Skeletal muscle tissue (tissue), 4 donors: ENCODE data around the gene BCAS3. TPM values are rescaled to one million over a fixed set of nuclear protein-coding genes. Genes with fewer than 3 reads are reported as not detected.
"Not testable (repeated sequence)": the region's sequence is repeated elsewhere in the genome, so short reads cannot be mapped to it uniquely, and the experiment has no call there.

Experiments used
- H3K27ac ChIP-seq: one replicate; pipeline ENCODE4 v1.7.0; 2013; ENCODE audit warnings: mild to moderate bottlenecking, low read depth, low read length, inconsistent platforms
- H3K27me3 ChIP-seq, 3 donors: one replicate each; pipeline ENCODE4 v1.7.0; 2013; ENCODE audit warnings: low read length in 3 of 3; ENCODE audit not compliant: control insufficient read depth in 3 of 3, insufficient read depth in 3 of 3
- H3K36me3 ChIP-seq, 3 donors: one replicate each; pipeline ENCODE4 v1.7.0; 2013; ENCODE audit warnings: low read length in 3 of 3; ENCODE audit not compliant: control insufficient read depth in 3 of 3, insufficient read depth in 3 of 3
- H3K4me1 ChIP-seq, 3 donors: one replicate each; pipeline ENCODE4 v1.7.0; 2013; ENCODE audit warnings: low read length in 3 of 3, mild to moderate bottlenecking in 3 of 3; ENCODE audit not compliant: control insufficient read depth in 3 of 3, insufficient read depth in 3 of 3
- H3K4me3 ChIP-seq, 3 donors: one replicate each; pipeline ENCODE4 v1.7.0; 2013; ENCODE audit warnings: low read length in 3 of 3
- H3K9ac ChIP-seq, 3 donors: one replicate each; pipeline ENCODE4 v1.7.0; 2013; ENCODE audit warnings: low read length in 3 of 3, mild to moderate bottlenecking in 3 of 3, moderate library complexity in 2 of 3, low read depth in 1 of 3
- H3K9me3 ChIP-seq, 3 donors: one replicate each; pipeline ENCODE4 v1.7.0; 2013; ENCODE audit warnings: low read length in 3 of 3; ENCODE audit not compliant: control insufficient read depth in 3 of 3
- total RNA-seq: library from RNA; depleted of rRNA; stranded (reverse); fragments of >200 nt; gene quantifications from one replicate; pipeline ENCODE4 v1.2.3, GENCODE V29; 2014
- donor health status: Osteomylitis.

The BCAS3 gene
- total RNA-seq, 1 donor from 2014 or later: 25.1 TPM

DNA sequence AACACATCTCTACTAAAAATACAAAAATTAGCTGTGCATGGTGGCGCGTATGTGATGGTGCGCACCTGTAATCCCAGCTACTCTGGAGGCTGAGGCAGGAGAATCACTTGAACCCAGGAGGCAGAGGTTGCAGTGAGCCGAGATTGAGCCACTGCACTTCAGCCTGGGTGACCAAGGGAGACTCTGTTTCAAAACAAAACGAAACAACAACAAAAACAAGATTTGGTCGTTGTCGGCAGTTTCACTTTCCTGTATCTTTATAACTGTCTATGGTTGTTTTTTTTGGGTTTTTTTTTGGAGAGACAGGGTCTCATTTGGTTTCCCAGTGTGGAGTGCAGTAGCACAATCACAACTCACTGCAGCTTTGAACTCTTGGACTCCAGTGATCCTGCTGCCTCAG lies 8.9 kb upstream of the BCAS3 start:
- H3K27ac ChIP-seq, H3K27me3 ChIP-seq, H3K9me3 ChIP-seq, H3K36me3 ChIP-seq, H3K9ac ChIP-seq, H3K4me1 ChIP-seq, H3K4me3 ChIP-seq: not testable (repeated sequence)

DNA sequence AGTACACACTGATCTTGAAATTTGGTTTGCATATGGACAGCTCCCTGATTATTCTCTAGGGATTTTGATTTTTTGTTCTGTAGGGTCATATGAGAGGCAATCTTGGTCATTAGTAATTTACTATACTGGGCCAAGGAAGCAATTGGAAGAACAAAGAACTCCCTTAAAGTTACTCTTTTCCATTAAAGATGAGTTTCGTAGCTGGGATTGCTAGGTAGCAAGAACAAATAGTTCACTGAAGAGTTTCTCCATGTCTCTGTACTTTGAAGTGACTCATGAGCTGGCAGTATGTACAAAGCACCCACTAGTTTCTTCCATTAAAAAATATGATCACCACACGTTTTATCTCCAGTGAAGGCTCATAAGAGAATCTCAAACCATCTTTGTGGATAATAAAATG lies 6.2 kb upstream of the BCAS3 start:
- H3K4me1 ChIP-seq: no peaks in the 10 kb centered on the region

DNA sequence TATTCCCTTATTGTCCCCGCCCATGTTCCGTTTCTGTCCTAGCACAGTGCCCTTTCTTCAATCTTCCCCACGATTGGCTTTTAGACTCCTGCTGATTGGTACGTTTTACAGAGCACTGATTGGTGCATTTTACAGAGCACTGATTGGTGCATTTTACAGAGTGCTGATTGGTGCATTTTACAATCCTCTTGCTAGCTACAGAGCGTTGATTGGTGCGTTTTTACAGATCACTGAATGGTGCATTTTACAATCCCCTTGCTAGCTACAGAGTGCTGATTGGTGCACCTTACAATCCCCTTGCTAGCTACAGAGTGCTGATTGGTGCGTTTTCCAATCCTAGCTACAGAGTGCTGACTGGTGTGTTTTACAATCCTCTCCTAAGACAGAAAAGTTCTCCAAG lies 3.0 kb upstream of the BCAS3 start:
- H3K4me1 ChIP-seq: peaks cover 9 to 13% (median 10%) of the 10 kb centered on the region in 3 donors
- not testable (repeated sequence) for H3K9me3 ChIP-seq, H3K36me3 ChIP-seq, H3K4me3 ChIP-seq, H3K27me3 ChIP-seq, H3K27ac ChIP-seq, H3K9ac ChIP-seq

More for the DNA sequence above, 6.2 kb upstream of the BCAS3 start:
- no peaks in the 10 kb centered on the region for H3K36me3 ChIP-seq
- no peak overlapping the region for H3K9ac ChIP-seq
- peaks cover 0 to 5% (median 2%) of the 10 kb centered on the region in 3 donors for H3K9me3 ChIP-seq
- H3K27ac ChIP-seq: no peak overlapping the region
- no peaks in the 10 kb centered on the region for H3K27me3 ChIP-seq
- no peak overlapping the region for H3K4me3 ChIP-seq

DNA sequence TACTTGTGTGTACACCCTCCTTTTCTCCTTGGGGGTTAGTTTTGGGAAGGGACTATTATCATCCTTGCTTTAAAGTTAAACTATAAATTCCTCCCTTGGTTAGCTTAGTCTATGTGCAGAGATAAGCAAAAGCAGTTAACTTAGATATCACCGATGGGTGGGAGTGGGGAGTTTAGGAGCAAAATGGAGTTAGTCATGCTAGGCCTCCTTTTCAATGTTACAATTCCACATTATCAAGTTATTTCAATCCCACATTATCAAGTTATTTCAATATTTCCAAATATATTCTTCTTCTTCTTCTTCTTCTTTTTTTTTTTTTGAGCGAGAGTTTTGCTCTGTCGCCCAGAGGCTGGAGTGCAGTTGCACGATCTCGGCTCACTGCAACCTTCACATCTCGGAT lies 1.7 kb upstream of the BCAS3 start:
- Histone ChIP-seq H3K9ac (no peak overlapping the region), H3K4me3 (no peak overlapping the region), H3K27ac (no peak overlapping the region), H3K36me3 (peaks cover 0 to 5% (median 0%) of the 10 kb centered on the region in 3 donors), H3K4me1 (peaks cover 9 to 13% (median 10%) of the 10 kb centered on the region in 3 donors), H3K9me3 (peaks cover 0 to 5% (median 2%) of the 10 kb centered on the region in 3 donors), H3K27me3 (no peaks in the 10 kb centered on the region)

DNA sequence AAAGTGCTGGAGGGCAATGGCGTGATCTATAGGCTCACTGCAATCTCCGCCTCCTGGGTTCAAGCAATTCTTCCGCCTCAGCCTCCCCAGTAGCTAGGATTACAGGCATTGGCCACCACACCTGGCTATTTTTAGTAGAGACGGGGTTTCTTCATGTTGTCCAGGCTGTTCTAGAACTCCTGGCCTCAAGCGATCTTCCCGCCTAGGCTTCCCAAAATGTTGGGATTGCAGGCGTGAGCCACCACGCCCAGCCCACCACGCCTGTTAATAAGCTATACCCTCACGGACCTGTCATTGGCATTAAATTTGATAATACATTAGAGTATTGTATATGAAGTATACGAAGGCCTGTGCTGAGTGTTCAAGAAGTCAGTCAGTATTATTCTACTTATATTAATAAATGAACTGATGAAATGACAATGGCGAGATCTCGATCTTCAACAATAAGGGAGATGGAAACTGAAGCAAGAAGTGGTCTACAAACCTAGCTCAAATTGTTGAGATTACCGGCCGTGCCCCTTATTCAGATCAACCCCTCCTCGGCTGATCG lies 818 bp upstream of the BCAS3 start:
- H3K27me3 ChIP-seq: no peaks in the 10 kb centered on the region
- peak overlapping the region; percentile 82 for H3K27ac ChIP-seq
- peak overlapping the region; percentile 75 to 87 (median 80) for H3K9ac ChIP-seq
- peaks cover 0 to 5% (median 0%) of the 10 kb centered on the region in 3 donors for H3K36me3 ChIP-seq
- peaks cover 0 to 5% (median 2%) of the 10 kb centered on the region in 3 donors for H3K9me3 ChIP-seq
- H3K4me1 ChIP-seq: peaks cover 9 to 13% (median 10%) of the 10 kb centered on the region in 3 donors
- peak overlapping the region; percentile 94 to 99 (median 95) for H3K4me3 ChIP-seq

DNA sequence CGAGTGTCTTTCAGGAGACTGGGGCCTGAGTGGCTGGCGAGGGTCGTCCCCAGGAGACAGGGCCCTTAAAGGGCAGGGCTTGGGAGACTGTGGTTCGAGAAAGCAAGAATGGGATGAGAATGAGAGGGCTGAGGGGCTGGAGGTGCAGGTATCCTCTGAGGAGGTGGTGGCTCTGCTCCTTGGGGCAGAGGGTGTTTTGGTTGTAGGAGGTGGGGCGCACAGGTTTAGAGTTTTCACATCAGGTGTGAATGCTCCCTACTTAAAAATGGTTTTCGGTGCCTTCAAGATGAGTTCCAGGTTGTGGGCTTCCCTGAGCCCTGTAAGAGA lies 430 bp downstream of the BCAS3 start:
- Histone ChIP-seq H3K36me3 (peaks cover 2 to 6% (median 5%) of the 10 kb centered on the region in 3 donors), H3K27me3 (no peaks in the 10 kb centered on the region), H3K4me1 (peaks cover 9 to 13% (median 10%) of the 10 kb centered on the region in 3 donors), H3K4me3 (peak overlapping the region; percentile 94 to 99 (median 95)), H3K9ac (peak overlapping the region; percentile 87 to 96 (median 94)), H3K9me3 (peaks cover 0 to 5% (median 2%) of the 10 kb centered on the region in 3 donors), H3K27ac (peak overlapping the region; percentile 82)

DNA sequence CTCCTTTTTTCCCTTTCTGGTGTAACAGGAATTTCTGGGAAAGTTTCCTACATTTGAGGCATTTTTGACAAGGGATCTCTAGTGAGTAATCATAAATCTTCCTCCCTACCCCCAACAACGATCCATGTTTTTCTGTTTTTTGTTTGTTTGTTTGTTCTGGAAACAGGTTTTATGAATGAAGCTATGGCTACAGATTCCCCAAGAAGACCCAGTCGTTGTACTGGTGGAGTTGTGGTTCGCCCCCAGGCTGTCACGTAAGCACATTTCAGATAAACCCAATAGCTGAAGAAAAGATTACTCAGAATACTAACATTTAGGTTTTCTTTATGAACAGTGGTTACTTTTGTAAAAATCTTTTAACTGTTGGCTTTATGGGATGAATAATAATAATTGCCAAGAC lies 1.6 kb downstream of the BCAS3 start:
- H3K9ac ChIP-seq: no peak overlapping the region
- no peaks in the 10 kb centered on the region for H3K27me3 ChIP-seq
- H3K4me3 ChIP-seq: no peak overlapping the region
- peaks cover 0 to 5% (median 2%) of the 10 kb centered on the region in 3 donors for H3K9me3 ChIP-seq
- no peak overlapping the region for H3K27ac ChIP-seq
- H3K36me3 ChIP-seq: peaks cover 2 to 13% (median 9%) of the 10 kb centered on the region in 3 donors
- peaks cover 9 to 13% (median 10%) of the 10 kb centered on the region in 3 donors for H3K4me1 ChIP-seq

DNA sequence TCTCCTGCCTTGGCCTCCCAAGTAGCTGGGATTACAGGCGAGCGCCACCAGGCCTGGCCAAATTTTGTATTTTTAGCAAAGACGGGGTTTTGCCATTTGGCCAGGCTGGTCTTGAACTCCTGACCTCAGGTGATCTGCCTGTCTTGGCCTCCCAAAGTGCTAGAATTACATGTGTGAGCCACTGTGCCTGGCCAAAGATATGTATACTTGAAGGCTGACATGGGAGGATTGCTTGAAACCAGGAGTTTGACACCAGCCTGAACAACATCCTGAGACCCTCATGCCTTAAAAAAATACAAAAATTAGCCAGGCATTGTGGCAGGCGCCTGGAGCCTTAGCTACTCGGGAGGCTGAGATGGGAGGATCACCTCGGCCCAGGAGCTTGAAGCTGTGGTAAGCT lies 3.1 kb downstream of the BCAS3 start:
- H3K9ac ChIP-seq: no peak overlapping the region
- H3K36me3 ChIP-seq: peaks cover 6 to 22% (median 18%) of the 10 kb centered on the region in 3 donors
- no peaks in the 10 kb centered on the region for H3K27me3 ChIP-seq
- peaks cover 9 to 13% (median 10%) of the 10 kb centered on the region in 3 donors for H3K4me1 ChIP-seq
- no peaks in the 10 kb centered on the region for H3K9me3 ChIP-seq
- no peak overlapping the region for H3K27ac ChIP-seq
- H3K4me3 ChIP-seq: no peak overlapping the region

DNA sequence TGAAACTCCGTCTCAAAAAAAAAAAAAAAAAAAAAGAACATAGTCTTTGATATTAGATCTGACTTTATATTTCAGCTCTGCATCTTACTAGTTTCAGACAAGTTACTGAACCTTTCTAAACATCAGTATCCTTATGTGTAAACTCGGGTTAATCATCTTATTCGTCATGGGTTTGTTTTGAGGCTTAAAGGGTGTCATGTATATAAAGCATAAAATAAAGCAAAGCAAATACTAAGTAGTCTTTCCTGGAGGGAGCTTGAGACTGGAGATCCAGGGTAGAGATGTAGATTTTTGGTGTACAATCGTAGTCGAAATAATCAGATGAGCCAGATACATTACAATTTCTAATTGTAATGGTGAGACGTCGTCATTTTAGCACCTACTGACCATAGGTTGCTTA lies 7.8 kb downstream of the BCAS3 start:
- Histone ChIP-seq H3K4me1 (no peaks in the 10 kb centered on the region), H3K9ac (no peak overlapping the region), H3K27ac (no peak overlapping the region), H3K4me3 (no peak overlapping the region), H3K36me3 (peaks cover 12 to 38% (median 34%) of the 10 kb centered on the region in 3 donors), H3K9me3 (no peaks in the 10 kb centered on the region), H3K27me3 (no peaks in the 10 kb centered on the region)

DNA sequence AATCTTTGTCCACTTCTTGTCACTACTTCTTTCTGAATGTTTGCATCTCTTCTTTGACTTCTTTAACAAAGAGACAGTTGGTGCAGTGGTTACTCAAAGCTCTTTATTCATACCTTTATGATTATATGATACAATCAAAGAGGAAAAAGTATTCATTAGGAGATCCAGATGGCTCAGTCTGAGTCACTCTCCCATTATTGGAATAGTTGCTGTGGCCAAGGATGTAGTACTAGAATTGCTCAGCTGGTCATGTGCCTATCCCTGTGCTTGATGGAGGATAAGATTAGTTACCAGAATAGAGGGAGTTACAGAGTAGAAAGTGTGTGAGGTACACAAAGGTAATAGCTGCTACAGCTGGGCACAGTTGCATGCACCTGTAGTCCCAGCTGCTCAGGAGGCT lies 18.3 kb downstream of the BCAS3 start:
- Histone ChIP-seq H3K4me3 (no peak overlapping the region), H3K27ac (no peak overlapping the region), H3K9me3 (no peaks in the 10 kb centered on the region), H3K27me3 (no peaks in the 10 kb centered on the region), H3K9ac (no peak overlapping the region), H3K4me1 (no peaks in the 10 kb centered on the region), H3K36me3 (peaks cover 0 to 19% (median 4%) of the 10 kb centered on the region in 3 donors)
